Measurements from ENCODE around the gene CDR2.
"Not testable (repeated sequence)": the region's sequence is repeated elsewhere in the genome, so short reads cannot be mapped to it uniquely, and the experiment has no call there.

Gene CDR2

DNA sequence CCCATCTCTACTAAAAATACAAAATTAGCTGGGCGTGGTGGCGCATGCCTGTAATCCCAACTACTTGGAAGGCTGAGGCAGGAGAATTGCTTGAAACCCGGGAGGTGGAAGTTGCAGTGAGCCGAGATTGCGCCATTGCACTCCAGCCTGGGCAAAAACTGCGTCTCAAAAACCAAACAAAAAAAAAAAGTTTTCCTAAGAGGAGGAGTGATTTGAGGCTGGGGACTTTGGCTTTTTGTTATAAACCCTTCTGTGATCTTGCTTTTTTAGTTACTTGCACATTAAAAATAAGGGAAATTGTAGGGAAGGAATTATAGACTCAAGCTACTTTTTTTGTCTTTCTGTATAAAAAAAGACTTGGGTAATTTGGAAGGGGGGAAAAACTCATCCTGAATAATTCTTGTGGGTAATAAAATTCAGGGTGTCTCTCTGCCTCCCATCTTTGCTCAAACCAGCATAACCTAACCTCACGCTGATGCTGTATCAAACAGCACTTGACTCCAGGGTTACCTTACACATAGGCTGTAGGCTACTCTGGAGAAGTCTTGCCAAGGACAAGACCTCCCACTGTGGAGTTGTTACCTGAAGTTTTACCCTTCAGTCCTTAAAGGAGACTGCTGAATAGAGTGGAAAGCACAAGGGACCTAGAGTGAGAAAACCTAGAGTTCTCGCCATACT, 1.7 kb upstream of the CDR2 start:
- DNase-seq (ENCODE audit: low spot score), result no peak

DNA sequence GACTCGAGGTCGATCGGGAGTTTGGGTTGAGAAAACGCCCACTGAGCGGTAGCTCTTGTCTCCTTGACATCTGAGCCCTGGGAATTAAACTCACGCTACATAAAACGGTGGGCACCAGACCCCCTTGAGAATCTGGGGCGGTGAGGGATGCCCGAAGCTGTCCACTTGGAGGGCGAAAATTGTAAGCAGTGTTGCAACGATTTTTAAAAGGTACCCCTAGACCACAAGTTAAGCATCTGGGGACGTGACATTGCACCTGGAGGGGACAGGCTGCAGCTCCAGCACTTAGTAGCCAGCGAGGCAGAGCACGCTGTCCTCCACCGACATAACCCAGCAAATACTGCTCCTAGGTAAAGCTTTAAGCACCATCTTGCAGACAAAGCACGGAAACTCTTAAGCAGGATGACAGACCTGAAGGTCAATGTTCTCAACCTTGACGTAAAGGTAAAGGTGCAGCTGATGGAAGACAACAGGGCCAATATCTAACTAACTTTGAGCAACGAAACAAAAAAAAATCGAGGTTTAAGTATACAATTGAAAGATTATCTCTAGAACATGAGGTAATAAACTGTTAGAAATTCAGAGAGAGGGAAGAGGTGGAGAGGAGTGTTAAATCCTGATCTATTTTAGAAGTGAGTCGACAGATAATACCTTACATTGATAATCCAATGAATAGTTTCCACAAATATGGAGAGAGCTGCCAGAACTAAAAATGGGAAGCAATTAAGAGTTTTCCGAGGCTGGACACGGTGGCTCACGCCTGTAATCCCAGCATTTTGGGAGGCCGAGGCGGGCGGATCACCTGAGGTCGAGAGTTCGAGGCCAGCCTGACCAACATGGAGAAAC, 921 bp upstream of the CDR2 start:
- DNase-seq (ENCODE audit: low spot score), result no peak

DNA sequence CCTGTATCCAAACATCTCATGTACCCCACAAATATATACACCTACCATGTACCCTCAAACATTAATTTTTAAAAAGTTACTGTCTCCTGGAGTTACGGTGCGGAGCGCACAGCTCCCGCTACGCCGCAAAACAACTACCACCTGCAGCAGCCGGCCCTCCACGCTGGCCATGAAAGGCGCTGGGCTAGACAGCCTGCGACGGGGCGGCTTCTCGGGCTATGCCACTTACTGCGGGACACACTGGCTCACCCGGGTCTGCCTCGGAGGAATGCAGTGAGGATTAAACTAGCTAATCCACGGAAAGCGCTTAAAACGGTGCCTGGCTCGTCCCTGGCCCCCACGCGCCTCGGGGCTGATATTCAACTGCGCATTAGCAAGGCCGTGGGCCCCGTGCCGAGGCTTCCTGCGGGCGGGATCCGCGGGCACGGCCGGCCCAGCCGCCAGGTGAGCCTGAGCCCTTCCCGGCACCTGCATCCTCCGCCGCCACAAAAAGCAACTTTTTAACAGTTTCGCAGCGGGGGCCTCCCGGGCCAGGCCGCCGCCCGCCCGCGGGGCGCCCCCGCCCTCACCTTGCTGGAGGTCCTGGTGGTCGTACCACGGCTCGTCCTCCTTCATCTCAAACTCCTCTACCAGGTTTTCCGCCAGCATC, 633 bp downstream of the CDR2 start:
- DNase-seq (ENCODE audit: low spot score), result no peak

DNA sequence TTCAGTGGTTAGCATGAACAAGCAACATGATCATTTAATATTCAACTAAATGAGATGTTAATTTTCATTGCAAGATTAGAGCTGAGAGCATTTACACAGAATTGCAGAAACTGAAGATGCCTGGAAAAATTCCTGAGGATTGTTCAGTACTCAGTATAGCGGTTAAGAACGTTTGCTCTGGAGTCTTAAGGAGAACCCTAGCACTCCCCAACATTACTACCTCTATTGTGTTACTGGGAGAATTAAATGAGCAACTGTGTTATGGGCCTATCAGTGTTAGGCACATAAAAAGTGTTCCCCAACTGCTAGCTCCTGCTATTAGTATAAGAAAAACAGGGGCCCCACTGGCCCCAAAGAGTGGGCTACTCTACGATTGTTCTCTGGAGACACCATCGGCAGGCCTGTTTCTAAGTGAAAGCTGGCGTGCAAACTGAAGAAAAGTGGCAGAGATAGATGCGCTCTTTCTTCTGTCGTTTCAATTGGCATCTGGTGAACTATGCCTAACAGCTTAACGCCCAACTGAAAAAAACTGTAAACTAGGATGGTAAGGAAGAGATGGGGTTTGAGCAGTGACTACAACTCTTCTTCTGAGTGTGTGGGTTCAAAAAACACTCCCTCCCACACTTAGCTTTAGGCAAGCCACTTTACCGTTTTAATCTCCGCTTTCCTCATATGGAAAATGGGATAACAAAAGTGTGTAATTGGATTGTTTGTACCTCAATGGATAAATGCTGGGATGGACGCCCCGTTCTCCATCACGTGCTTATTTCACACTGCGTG, 1.3 kb downstream of the CDR2 start:
- DNase-seq (ENCODE audit: low spot score), result no peak

DNA sequence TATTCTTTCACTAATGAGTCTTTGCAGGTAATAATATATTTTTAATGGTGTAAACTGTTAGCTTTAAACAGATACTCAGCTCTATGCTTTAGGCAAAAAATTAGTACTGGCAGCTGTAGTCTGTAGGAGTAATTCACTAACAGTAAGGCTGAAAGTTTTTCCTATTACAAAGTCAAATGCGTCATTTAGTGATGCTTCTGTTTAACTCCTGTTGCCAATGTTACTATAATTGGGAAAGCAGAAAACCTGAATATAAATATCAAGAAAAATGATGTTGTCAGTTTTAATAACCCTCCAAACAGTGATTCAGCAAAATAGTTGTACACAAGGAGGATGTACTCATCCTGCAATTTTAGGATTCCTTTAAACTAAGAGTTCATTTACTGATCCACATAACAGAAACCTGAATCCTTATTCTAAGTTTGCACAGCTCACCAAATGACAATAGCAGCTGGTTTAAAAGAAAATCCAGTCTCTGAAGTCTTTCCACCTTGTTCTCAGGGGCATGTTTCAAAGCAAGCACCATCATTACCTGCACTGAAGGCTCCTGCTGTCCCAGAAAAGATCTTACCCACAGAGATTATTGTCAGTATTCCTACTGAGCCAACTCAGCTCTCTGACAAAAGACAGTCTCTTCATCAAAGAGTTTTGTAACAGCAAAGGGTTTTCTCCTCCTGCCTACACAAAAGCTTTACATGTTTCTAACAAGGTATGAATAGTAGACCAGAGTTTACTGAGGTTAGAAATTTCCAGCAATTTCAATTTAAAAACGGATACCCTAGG, 4.2 kb downstream of the CDR2 start:
- DNase-seq (ENCODE audit: low spot score), result no peak

DNA sequence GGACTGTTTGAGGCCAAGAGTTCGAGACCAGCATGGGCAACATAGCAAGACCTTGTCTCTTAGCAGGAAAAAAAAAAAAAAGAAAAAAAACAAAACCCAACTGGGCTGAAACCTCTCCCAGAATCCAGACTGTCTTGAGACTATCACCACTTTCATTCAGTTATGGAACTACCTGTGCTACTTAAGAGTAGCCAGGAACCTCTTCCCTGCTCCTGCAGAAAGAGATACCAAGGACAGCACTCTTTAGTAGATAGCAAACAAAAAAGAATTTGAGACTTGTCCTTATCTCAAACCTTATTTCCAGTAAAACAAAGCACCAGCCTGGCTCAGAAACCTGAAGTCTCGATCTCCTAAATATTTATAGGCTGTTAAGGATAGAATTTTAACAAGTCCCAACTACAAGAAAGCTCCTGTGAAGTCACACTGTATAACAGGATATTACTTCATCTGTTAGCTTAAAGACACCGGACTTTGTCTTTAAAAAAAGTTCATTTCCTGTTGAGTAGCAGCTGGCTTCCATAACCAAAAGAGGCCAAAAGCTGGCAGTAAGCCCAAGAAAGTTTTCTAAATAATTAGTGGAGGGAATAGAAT, 5.1 kb downstream of the CDR2 start:
- no peak for DNase-seq (ENCODE audit: low spot score)

DNA sequence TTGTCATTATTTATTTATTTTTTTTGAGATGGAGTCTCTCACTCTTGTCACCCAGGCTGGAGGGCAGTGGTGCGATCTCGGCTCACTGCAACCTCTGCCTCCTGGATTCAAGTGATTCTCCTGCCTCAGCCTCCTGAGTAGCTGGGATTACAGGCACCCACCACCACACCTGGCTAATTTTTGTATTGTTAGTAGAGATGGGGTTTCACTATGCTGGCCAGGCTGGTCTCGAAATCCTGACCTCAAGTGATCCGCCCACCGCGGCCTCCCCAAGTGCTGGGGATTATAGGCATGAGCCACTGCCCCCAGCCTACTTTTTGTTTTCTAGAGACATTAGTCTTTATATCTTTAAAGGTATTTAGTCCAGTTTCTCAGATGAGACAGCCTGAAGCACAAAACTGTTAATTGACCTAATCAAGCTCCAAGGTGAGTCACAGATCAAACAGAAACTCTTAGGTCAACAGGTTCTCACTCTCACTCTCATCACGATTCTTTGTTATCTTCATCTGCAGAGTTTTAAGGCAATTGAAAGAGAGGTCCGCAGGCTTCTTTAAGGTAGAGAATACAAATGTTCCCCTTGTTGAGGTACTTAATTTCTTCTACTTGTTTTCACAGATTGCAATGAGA, 6.1 kb downstream of the CDR2 start:
- not testable (repeated sequence) for DNase-seq (ENCODE audit: low spot score)

DNA sequence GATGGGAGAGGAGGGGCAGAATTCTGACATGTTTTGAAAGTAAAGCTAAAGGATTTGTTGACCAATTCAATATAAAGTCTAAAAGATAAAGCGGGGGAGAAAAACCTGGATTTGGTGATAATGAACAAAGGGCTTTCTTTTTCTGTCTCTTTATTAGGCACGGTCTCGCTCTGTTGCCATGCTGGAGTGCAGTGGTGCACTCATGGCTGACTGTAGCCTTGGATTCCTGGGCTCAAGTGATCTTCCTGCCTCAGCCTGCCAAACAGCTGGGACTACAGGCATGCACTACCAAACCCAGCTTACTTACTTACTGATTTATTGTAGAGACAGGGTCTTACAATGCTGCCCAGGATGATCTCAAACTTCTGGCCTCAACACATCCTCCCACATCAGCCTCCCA, 7.5 kb downstream of the CDR2 start:
- no peak for DNase-seq (ENCODE audit: low spot score)

DNA sequence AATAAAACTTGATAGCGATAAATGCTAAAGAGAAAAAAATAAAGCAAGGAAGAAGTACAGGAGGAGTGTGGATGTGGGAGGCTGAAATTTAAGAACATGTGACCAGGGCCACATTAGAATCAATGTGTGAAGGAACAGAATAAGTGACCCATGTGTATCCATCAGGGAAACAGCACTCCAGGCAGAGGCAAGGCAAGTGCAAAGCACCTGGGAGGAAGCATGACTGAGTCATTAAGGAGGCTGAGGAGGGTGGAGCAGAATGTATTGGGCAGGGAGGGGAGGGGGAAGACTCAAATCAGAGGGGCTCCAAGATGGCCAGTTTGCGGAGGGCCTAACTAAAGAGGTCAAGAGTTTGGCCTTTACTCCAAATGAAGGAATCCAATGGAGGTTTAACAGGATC, 8.0 kb downstream of the CDR2 start:
- no peak for DNase-seq (ENCODE audit: low spot score)

DNA sequence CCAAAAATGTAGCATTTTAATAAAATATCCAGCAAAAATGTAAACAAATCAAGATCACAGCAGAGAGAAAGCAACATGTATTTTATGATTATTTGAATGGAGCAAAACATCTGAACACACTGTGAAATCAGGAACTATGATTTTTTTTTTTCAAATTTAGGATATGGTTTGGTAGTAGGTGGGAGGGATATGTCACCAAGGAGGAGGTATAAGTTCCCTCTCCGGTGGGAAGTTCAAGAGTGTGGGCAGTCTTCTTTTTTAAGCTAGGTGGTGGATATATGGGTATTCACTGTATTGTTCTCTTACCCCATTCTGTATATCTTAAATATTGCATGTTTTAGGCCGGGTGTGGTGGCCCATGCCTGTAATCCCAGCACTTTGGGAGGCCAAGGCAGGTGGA, 10.2 kb downstream of the CDR2 start:
- no peak for DNase-seq (ENCODE audit: low spot score)

DNA sequence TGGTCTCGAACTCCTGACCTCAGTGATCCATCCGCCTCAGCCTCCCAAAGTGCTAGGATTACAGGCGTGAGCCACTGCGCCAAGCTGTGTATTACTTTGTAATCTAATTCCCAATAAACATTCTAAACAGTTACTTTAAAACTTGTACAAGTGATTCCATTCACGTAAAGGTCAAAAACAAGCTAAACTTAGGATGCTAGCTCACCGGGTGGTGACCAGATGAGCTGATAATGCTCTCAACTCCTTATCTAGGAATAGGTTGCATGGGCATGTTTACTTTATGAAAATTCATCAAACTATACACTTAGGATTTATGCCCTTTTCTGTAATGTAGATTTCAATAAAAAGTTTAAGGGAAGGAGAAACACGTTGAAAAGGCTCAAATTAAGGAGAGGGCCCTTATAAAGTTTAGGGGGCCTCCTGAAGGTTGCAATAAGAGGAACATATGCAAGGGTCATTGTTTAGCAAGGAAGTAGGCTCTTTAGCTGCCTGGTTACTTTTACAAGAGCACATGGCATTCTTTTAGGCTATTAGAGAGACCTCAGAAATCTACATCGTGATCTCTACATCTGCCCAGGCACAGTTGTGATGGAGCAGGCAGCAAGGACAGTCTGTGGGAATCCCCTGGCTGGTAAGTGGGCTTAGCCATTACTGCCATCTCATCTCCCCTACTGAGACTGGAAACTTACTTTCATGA, 13.3 kb downstream of the CDR2 start:
- DNase-seq (ENCODE audit: low spot score), result no peak

DNA sequence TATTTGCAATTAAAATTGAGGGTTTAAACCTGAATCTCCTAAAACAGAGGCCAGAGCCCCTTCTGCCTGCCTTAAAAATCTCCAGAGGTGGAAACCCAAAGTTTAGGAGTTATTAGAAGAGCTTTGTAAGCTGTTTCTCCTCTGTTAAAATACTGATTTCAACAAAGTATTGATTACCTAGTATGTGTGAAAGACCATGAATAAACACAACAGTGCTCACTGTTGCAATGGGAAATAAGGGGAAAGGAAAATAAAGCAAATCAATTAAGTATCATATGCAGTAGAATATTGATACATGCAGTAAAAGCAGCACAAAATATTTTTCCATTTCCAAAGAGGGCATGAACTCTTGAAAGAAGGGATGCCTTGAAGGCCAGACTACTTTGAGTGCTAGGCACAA, 14.7 kb downstream of the CDR2 start:
- no peak for DNase-seq (ENCODE audit: low spot score)

DNA sequence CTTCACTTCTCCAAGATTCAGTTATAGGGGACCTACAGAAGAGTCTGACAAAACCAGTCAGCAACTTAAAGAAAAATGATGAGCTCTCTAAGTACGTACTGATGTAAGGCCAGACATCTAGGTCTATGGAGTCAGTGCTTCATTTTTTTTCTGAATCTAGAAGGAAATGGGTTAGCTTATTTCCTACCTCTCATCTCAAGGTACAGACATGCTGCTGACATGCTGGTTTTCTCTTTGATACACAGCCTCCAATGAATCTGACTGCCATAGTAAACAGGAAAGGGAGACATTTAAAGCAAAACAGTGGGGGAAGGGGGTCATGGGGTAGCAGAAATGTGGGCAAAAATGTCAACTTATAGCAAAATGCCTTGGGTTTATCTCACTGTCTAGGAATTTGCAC, 16.4 kb downstream of the CDR2 start:
- no peak for DNase-seq (ENCODE audit: low spot score)

DNA sequence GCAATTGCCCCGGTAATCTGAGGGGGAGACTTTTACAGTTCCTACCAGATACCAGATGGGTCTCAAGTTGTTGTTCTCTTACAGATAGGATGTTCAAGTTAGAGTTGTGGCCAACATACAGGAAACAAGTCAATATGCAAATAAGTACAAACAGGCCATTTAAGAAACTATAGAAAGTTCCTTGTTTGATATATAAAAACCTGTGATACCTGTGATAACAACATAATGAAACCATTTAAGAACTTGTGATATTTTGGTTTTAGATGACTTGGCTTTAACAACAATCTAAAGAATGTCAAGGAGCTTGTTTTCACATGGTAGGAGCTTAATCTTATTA, 16.8 kb downstream of the CDR2 start:
- DNase-seq (ENCODE audit: low spot score), result no peak

DNA sequence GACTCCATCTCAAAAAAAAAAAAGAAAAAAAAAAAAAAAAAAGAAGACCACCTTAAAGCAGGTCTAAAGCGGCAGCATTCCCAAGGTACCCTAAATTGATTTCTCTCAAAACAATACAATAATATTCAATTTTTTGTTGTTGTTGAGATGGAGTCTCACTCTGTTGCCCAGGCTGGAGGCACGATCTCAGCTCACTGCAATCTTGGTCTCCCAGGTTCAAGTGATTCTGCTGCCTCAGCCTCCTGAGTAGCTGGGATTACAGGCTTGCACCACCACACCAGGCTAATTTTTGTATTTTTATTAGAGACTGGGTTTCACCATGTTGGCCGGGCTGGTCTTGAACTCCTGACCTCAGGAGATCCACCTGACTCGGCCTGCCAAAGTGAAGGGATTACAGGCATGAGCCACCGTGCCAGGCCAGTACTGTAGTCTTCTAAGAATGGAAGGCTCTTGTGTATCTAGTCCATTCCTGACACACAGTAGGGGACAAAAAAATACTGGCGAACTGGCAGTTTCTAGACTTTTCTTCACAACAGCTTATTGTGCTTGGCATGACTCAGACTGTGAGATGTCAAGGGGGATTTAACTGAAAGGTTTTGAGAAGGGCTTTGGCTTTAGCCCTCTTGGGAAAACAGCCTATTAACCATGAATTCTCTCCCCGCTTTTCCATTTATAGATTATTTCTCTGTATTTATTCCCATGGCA, 17.3 kb downstream of the CDR2 start:
- no peak for DNase-seq (ENCODE audit: low spot score)

DNA sequence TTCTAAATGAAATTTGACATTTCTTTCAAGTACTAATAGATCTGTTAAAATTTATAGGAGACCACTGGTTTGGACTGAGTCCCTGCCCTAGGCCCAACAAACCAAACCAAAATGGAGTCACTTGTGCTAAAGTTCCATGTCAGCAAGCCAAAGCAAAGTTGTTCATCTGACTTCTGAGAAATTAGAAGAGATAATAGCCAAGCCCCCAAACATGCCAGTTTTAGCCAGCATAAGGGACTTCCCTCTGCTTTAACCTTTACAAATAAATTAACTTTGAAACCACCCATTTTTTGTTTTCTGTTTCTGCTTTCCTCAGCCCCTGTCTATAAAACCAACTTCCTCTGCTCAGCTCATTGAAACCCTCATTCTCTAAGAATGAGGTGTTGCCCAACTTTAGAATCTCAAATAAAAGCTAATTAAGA, 18.9 kb downstream of the CDR2 start:
- DNase-seq (ENCODE audit: low spot score), result no peak

DNA sequence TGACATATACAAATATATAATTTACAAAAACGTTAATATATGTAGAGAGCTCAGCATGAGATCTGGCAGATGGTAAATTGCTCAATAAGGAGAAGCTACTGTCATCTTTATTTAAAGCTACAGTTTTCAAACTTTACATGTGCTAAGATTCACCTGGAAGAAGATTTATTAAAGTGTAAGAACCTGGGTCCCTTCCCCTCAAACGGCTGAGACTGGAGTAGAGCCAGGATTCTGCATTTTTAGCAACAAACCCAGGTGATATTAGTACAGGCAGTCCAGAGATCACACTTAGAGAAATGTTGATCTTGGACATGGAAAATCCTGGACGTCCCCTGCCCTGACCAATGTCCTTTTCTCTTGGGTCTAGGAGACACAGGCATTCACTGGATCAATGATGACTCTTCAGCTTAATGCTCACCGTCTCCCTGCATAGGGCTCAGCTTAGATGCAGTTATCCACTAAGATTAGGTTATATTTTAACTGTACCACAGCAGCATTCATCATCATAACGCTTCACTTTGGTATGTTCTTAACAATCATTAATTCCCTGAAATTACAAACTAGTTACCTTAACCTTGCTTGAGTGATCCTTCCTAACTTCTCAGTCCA, 20.4 kb downstream of the CDR2 start:
- DNase-seq (ENCODE audit: low spot score), result no peak

DNA sequence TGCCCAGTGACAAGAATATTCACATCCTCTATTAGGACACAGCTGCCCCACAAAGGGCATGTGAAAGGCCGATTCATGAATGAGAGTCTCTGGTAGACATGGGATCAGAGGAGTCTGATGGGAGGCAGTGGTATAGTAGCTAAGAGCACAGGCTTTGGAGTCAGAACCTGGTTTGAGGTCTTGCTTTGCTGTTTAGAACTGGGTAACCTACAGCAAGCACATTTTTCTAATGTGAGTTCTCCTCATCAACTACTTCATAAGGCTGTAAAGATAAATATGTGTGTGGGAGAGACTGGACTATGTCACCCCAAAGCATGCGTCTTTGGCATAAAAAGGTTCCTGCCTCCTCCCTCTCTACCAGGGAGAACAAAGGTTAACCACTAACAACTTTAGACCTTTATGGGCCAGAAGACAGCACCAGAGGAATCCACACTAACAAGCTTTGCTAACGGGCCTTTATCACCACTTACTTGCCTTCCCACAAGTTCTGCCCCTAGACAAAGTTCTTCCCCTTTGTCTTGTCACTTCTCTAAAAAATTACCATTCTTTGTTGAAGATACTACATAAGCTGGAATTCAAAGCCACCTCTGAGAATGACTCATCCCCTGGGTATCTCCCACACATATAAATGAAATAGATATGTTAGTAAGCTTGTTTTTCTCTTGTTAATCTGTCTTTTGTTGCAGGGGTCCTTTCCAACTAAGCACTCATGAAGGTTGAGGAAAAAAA, 21.1 kb downstream of the CDR2 start:
- DNase-seq (ENCODE audit: low spot score), result no peak

DNA sequence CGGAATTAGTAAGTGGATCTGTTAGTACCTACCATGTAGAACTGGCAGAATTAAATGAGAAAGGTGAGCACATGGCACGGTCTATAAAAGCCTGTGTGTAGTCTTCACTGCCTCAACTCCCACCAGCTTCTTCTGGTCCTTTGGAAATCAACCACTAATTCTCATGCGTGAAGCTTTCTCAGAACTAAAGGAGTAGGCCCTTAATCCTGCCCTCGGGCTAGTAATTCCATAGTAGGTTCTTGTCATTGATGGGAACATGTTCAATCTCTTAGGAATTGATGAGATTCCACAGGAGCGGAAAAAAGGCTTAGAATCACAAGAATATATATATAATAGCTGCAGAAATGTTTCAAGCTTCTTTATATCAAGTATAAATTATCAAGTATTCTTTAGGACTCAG, 21.7 kb downstream of the CDR2 start:
- DNase-seq (ENCODE audit: low spot score), result no peak

All from HuH-7 (cell line).